ENCODE data around the gene CD83. TPM values are rescaled to one million over a fixed set of nuclear protein-coding genes. Genes with fewer than 3 reads are reported as not detected.

The CD83 gene
- total RNA-seq, 4 donors from 2014 or later, result 2.0 to 16.9 (median 7.9) TPM

DNA sequence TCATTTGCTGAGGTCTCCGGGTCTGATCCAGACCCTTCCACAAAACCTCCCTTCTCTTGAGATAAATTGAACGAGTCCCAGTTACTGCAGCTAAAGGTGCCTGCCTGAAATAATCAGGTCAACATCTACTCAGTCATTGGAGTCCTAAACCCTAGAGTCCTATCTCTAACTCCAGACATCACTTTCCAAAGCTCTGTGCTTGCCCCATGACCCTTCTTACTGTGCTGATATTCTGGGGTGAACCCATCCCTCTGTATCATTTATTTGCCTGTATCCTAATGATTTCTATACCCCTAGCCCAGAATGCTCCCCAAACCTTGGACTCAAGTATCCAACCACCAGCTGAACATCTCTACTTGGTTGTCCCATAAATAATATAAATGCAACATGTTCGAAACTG is 35.7 kb downstream of the CD83 start:
- no peak for DNase-seq
- H3K27me3 ChIP-seq, result no peaks in the 10 kb centered on the region
- TF ChIP-seq POLR2A (IDR thresholded peaks at IDR 0.05) (no peak), CTCF (IDR thresholded peaks at IDR 0.05) (no peak)
- H3K9me3 ChIP-seq, result no peaks in the 10 kb centered on the region
- H3K4me3 ChIP-seq, result no peak overlapping the region
- H3K4me1 ChIP-seq, result no peaks in the 10 kb centered on the region
- no peaks in the 10 kb centered on the region for H3K36me3 ChIP-seq
- intact Hi-C loops (cut with DNase I; ENCODE audit: low total_unique reads), result no loop called here
- no peak overlapping the region for H3K27ac ChIP-seq

- no peaks in the 10 kb centered on the region for H3K4me1 ChIP-seq
- no peak for TF ChIP-seq CTCF (IDR thresholded peaks at IDR 0.05)
- no peak for TF ChIP-seq POLR2A (IDR thresholded peaks at IDR 0.05)
- DNase-seq, result no peak
- H3K27me3 ChIP-seq, result no peaks in the 10 kb centered on the region
- H3K27ac ChIP-seq, result no peak overlapping the region
- H3K4me3 ChIP-seq, result no peak overlapping the region
- intact Hi-C loops (cut with DNase I; ENCODE audit: low total_unique reads), result no loop called here
- no peaks in the 10 kb centered on the region for H3K36me3 ChIP-seq
- H3K9me3 ChIP-seq, result no peaks in the 10 kb centered on the region
Observed at GRCh38 chr6:14159090-14159489, 41.5 kb downstream of the CD83 start.

- no peak overlapping the region for H3K27ac ChIP-seq
- H3K4me1 ChIP-seq, result no peaks in the 10 kb centered on the region
- H3K27me3 ChIP-seq, result no peaks in the 10 kb centered on the region
- DNase-seq, result no peak
- no peak for TF ChIP-seq POLR2A (IDR thresholded peaks at IDR 0.05)
- TF ChIP-seq CTCF (IDR thresholded peaks at IDR 0.05), result no peak
- no peaks in the 10 kb centered on the region for H3K9me3 ChIP-seq
- H3K36me3 ChIP-seq, result no peaks in the 10 kb centered on the region
- intact Hi-C loops (cut with DNase I; ENCODE audit: low total_unique reads), result no loop called here
- no peak overlapping the region for H3K4me3 ChIP-seq
Observed at GRCh38 chr6:14162826-14163225, 45.3 kb downstream of the CD83 start.

DNA sequence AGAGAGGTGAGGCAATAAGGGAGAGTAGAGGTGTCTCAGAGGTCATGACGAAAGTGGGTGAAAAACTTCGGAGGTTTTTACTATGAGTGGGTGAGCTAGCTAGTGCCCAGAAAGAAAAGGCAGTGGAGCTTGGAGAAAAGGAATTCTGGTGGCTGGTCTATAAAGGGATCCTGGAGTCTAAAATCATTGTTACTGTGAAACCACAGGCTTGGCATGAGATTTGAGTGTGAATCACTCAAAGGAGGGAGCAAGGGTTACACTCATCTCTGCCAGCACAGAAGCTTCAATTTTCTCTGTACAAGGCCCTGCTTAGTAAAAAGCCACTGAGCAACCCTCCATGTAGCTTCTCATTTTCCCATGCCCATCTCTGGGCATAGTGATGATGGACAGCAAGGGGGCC is 47.5 kb downstream of the CD83 start:
- Histone ChIP-seq H3K27ac (no peak overlapping the region), H3K4me3 (no peak overlapping the region), H3K4me1 (no peaks in the 10 kb centered on the region), H3K9me3 (no peaks in the 10 kb centered on the region), H3K27me3 (no peaks in the 10 kb centered on the region), H3K36me3 (no peaks in the 10 kb centered on the region)
- DNase-seq, result no peak
- intact Hi-C loops (cut with DNase I; ENCODE audit: low total_unique reads), result no loop called here
- TF ChIP-seq POLR2A (IDR thresholded peaks at IDR 0.05) (no peak), CTCF (IDR thresholded peaks at IDR 0.05) (no peak)

DNA sequence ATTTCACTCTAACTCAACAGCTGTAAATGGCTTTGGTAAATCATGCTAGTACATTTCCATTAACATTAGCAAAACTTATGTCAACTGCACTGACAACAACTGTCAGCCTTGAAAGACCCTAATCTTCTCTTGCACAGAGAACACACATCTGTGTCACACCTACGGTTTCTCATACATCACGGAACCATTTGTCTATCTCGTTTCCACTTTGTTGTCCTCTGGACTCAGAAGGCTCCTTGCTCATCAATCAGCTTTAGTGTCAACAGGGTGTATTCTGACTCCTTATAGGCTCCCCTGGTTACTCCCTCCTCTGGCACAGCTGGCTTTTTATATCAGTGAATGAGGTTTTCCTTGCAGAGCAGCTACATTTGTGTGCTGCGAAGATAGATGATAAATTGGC is 49.3 kb downstream of the CD83 start:
- Histone ChIP-seq H3K9me3 (no peaks in the 10 kb centered on the region), H3K27me3 (no peaks in the 10 kb centered on the region), H3K4me3 (no peak overlapping the region), H3K27ac (no peak overlapping the region), H3K4me1 (no peaks in the 10 kb centered on the region), H3K36me3 (no peaks in the 10 kb centered on the region)
- intact Hi-C loops (cut with DNase I; ENCODE audit: low total_unique reads), result no loop called here
- DNase-seq, result no peak
- no peak for TF ChIP-seq POLR2A (IDR thresholded peaks at IDR 0.05)
- no peak for TF ChIP-seq CTCF (IDR thresholded peaks at IDR 0.05)

All from uterus (tissue), 4 donors.